HFF-Myc (cell line): ENCODE measurements around the gene CDH9.

Experiments used
- DNase-seq: peaks from one replicate; pipeline ENCODE4 v3.0.0-alpha.2; 2011; ENCODE audit warnings: low read depth; ENCODE audit errors: extremely low read depth
- H3K4me3 ChIP-seq: replicated peaks from 2 replicates; pipeline ENCODE4 v1.5.1; 2011; ENCODE audit warnings: low read depth, mild to moderate bottlenecking, control low read depth, low read length
- TF ChIP-seq, protein P1 (sequence below): IDR thresholded peaks from 2 replicates; pipeline ENCODE4 v1.5.1; 2012; ENCODE audit warnings: mild to moderate bottlenecking, low read depth, low read length, control low read depth; ENCODE audit errors: missing control alignments

Gene CDH9

DNA sequence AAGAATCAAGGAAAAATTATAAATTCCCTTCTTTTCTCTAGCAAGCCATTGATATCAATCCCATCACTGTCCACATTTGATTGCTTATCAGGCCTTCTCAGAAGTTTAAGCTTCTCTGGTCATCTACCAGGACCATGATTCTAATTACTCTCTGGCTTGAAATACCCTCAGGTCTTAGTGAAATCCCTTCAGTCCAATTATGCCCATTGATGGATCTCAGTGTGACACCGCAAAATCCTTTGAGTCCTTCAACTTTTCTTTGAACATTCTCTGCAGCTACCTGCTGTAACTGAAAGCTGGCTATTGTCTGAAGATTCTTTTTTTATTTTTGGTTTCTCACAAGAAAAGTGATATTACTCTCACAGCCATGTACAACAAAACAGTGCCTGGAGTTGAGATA is 3.0 kb upstream of the CDH9 start:
- DNase-seq: no peak
- H3K4me3 ChIP-seq: no peak overlapping the region
- TF ChIP-seq, protein P1, sequence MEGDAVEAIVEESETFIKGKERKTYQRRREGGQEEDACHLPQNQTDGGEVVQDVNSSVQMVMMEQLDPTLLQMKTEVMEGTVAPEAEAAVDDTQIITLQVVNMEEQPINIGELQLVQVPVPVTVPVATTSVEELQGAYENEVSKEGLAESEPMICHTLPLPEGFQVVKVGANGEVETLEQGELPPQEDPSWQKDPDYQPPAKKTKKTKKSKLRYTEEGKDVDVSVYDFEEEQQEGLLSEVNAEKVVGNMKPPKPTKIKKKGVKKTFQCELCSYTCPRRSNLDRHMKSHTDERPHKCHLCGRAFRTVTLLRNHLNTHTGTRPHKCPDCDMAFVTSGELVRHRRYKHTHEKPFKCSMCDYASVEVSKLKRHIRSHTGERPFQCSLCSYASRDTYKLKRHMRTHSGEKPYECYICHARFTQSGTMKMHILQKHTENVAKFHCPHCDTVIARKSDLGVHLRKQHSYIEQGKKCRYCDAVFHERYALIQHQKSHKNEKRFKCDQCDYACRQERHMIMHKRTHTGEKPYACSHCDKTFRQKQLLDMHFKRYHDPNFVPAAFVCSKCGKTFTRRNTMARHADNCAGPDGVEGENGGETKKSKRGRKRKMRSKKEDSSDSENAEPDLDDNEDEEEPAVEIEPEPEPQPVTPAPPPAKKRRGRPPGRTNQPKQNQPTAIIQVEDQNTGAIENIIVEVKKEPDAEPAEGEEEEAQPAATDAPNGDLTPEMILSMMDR: no peak

DNA sequence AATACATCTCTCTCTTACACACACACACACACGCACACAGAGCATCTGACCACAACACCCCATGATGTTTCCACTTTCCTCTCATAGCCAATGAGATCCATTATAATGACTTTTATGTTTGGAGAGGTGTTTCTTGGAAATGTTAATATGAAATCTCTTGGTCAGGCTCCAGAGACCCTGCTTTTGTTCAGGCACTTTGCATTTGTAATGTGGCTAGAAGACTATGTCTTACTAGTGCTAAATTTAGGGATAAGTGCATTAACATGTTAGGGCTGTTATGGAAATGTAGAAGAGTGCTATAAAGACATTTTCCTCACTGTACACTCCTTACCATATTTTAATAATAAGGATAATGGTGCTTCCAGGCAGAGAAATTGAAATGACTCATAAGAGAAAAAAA is 3.8 kb downstream of the CDH9 start:
- TF ChIP-seq, protein P1: no peak
- no peak overlapping the region for H3K4me3 ChIP-seq
- no peak for DNase-seq

DNA sequence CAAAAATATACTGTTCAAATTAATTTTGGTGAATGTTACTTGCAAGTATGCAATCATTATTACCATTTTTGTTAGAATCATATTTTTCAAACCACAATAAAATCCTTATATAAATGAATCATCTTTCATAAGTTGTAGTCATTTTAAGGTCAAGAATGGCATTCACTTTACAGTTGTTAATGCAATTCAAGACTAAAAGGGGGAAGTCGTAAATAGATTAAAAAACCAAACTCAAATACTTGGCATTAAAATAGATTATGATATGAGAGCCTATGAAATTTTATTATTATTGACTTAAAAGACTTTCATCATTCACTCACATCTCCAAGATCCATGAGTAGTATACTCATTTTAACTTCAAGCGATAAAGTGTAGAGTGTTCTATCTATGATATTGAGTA is 11.6 kb downstream of the CDH9 start:
- no peak for DNase-seq
- TF ChIP-seq, protein P1: no peak
- H3K4me3 ChIP-seq: no peak overlapping the region

DNA sequence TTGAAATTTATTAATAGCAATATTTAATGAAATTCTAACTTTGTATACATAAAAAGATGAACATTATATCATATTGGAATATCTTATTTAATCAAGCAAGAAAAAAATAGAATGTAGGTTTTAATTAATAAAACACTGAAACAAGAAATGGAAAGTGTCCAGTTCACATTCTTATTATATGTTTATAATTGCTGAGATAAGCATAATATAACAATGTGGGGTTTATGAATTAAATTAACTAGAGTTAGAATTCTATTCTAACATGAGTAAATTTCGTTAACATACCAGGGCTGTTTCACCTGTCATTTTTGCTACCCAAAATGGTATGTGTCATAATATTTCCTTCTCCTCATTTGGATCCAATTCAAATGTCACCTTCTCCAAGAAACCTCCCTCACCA is 12.3 kb downstream of the CDH9 start:
- no peak for DNase-seq
- H3K4me3 ChIP-seq: no peak overlapping the region
- TF ChIP-seq, protein P1: no peak

DNA sequence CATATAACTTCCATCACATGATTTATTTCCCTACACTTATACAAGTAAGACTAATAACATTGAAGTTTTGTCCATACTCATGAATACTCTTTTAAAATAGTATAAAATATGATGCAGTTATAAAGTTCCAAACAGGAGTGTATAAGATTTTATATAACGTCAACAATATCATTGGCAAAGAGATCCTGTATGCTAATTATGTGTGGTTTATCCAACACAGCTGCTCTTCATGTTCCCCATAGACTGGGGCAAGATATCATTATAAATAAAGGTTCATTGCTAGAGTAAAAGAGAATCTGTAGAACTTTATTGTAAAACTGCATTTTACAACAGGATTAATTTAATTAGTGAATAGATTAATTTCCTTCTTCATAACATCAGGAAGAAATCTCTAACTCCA is 16.9 kb downstream of the CDH9 start:
- DNase-seq: no peak
- TF ChIP-seq, protein P1: no peak
- no peak overlapping the region for H3K4me3 ChIP-seq

DNA sequence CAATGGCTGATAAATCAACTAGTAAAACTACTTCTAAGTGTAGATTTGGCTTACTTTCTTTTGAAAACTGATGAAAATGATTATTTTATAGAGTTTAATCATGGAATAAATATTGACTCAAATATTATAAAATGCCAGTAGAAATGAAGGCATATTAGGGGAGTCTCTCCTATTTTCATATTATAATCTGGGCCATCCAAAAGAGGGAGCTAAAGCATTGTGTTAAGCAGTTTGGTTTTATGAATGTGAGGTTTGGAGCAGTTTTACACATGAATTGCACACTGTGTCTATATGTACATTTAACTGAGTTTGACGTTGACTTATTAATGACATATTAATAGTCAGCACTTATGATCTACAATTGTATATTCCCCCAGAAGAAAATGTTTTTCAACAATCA is 17.4 kb downstream of the CDH9 start:
- no peak for DNase-seq
- TF ChIP-seq, protein P1: no peak
- no peak overlapping the region for H3K4me3 ChIP-seq

DNA sequence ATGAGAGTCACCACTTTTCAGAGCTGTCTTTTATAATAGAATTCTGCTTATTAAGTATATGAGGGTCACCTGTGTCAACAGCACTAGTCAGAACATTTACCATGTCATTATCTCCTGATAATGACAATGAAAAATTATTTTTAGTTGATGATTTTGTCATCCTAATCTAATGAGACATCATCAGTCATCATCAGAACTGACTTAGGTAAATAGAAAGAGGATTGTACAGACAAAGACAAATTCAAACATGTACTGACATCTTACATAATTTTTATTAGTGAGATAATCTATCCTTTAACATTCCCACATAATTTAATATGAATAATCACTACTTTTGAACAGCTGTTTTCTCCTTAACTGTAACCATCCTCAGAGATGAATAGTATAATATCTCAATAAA is 22.6 kb downstream of the CDH9 start:
- DNase-seq: no peak
- H3K4me3 ChIP-seq: no peak overlapping the region
- TF ChIP-seq, protein P1: no peak
